GM06990 (cell line): Measurements from ENCODE around the gene RFTN1.

Experiments used
- DNase-seq: peaks from one replicate; pipeline ENCODE4 v3.0.0-alpha.2; 2011; ENCODE audit not compliant: insufficient read length; ENCODE audit errors: extremely low read depth
- H3K27me3 ChIP-seq: replicated peaks from 2 replicates; pipeline ENCODE4 v1.6.0; 2011; ENCODE audit warnings: low read length; ENCODE audit not compliant: control insufficient read depth, insufficient read depth
- H3K36me3 ChIP-seq: 2 replicates; pipeline ENCODE4 v1.5.1; 2011; ENCODE audit warnings: low read length; ENCODE audit not compliant: control insufficient read depth, insufficient read depth
- H3K4me3 ChIP-seq: replicated peaks from 2 replicates; pipeline ENCODE4 v1.5.1; 2011; ENCODE audit warnings: low read depth, mild to moderate bottlenecking, control low read depth, low read length
- CTCF ChIP-seq: IDR thresholded peaks from 2 replicates; pipeline ENCODE4 v1.5.1; 2011; ENCODE audit warnings: low read length, control low read depth, mild to moderate bottlenecking, inconsistent platforms; ENCODE audit not compliant: insufficient read depth, poor library complexity, severe bottlenecking

RFTN1 gene

GRCh38 chr3:16375891-16376290 is 137.6 kb downstream of the RFTN1 start:
- H3K36me3 ChIP-seq = peaks cover 9% of the 10 kb centered on the region
- H3K27me3 ChIP-seq = no peaks in the 10 kb centered on the region

GRCh38 chr3:16374935-16375245 is 138.6 kb downstream of the RFTN1 start:
- no peak overlapping the region for H3K4me3 ChIP-seq

More at GRCh38 chr3:16375891-16376290, 137.6 kb downstream of the RFTN1 start:
- H3K4me3 ChIP-seq = no peak overlapping the region
- TF ChIP-seq CTCF = no peak
- DNase-seq = no peak

GRCh38 chr3:16374047-16374934 is 139.2 kb downstream of the RFTN1 start:
- no peaks in the 10 kb centered on the region for H3K27me3 ChIP-seq
- H3K4me3 ChIP-seq = no peak overlapping the region
- H3K36me3 ChIP-seq = peaks cover 11% of the 10 kb centered on the region
- no peak for TF ChIP-seq CTCF
- peak; percentile 78 for DNase-seq

More at GRCh38 chr3:16374935-16375245, 138.6 kb downstream of the RFTN1 start:
- no peak for DNase-seq
- no peak for TF ChIP-seq CTCF
- Histone ChIP-seq H3K36me3 (peaks cover 9% of the 10 kb centered on the region), H3K27me3 (no peaks in the 10 kb centered on the region)

GRCh38 chr3:16373341-16373946 is 140.1 kb downstream of the RFTN1 start:
- H3K27me3 ChIP-seq = no peaks in the 10 kb centered on the region
- H3K36me3 ChIP-seq = peaks cover 15% of the 10 kb centered on the region

More at GRCh38 chr3:16373341-16373946, 140.1 kb downstream of the RFTN1 start:
- no peak overlapping the region for H3K4me3 ChIP-seq
- DNase-seq = peak; percentile 60
- peak; percentile 31 for TF ChIP-seq CTCF
